ENCODE measurements around the gene CCDC169. TPM values are rescaled to one million over a fixed set of nuclear protein-coding genes. Genes with fewer than 3 reads are reported as not detected.

Gene CCDC169
- total RNA-seq, 1 experiment from 2014 or later, result not detected

DNA sequence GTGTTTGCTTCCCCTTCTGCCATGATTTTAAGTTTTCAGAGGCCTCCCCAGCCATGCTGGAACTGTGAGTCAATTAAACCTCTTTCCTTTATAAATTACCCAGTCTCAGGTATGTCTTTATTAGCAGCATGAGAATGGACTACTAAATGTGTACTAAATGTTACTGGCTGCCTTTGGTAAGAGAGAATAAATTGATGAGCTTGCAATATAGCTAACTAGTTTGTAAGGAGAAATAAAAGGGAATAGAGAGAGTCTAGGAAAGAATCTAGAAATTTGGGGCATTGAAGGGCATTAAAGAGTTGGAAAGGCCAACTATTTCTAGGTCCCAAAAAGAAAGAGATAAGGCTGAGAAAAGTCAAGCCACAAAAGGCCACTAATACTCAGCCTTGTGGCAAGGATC, 77.7 kb downstream of the CCDC169 start:
- Histone ChIP-seq H3K4me3 (replicated peaks in 1 of 2; ENCODE audit: low read depth in 1 of 2, low read length in 2 of 2) (no peak overlapping the region), H3K27ac (ENCODE audit: low read depth, low read length) (no peak overlapping the region), H3K9me3 (ENCODE audit: control insufficient read depth in 1 of 2, insufficient read depth in 1 of 2, low read depth in 1 of 2, low read length in 2 of 2) (peaks cover 0 to 14% of the 10 kb centered on the region in 2 experiments; a peak in 1 of 4 replicates), H3K36me3 (ENCODE audit: control insufficient read depth in 1 of 2, insufficient read depth in 2 of 2, low read length in 2 of 2) (no peaks in the 10 kb centered on the region), H3K9me2 (ENCODE audit: insufficient read depth) (no peaks in the 10 kb centered on the region), H2AFZ (ENCODE audit: low read depth, low read length, poor library complexity, severe bottlenecking) (no peak overlapping the region), H3K4me2 (ENCODE audit: low read length) (no peak overlapping the region), H3K4me1 (ENCODE audit: control insufficient read depth in 1 of 2, insufficient read depth in 2 of 2, low read length in 2 of 2) (no peaks in the 10 kb centered on the region), H3K9ac (ENCODE audit: low read length) (no peak overlapping the region), H3K79me2 (ENCODE audit: insufficient read depth, low read length) (no peaks in the 10 kb centered on the region), H3K27me3 (ENCODE audit: insufficient read depth, low read length) (no peaks in the 10 kb centered on the region), H4K20me1 (ENCODE audit: insufficient read depth) (no peaks in the 10 kb centered on the region)
- no peak for DNase-seq (ENCODE audit: low read depth, low spot score)
- ChIA-PET RAD21 (ENCODE audit: low non-redundant PET in 1 of 2, low total read pairs in 2 of 2, uncharacterized antibody in 2 of 2, unreplicated experiment in 2 of 2) (no interaction called here), POLR2A (no interaction called here), CTCF (no interaction called here)
- ATAC-seq, result no peak
- no TSS peak for BruUV-seq (replicated peaks)
- TF ChIP-seq ELF1 (IDR thresholded peaks at IDR 0.05; ENCODE audit: borderline replicate concordance, low read depth), result no peak
- intact Hi-C loops (cut with micrococcal nuclease), result no loop called here

DNA sequence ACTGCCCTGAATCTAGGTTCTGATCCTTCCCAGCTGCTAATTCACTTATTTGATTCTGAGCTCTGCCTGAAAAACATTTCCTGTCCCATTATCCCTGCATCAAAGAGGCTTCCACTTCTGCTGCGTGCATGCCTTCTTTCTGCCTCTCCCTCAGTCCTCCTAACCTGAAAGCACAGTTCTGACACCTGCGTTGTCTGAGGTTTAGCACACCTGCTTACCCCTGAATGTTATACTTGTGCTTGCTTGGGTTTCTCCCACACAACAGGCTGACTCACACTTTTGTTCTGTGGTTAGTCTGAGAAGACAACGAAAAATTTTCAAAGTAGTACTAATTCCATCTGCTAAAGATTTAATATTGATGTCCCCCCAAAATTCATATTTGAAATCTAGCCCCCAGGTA, 80.2 kb downstream of the CCDC169 start:
- TF ChIP-seq SIN3A (IDR thresholded peaks at IDR 0.05; ENCODE audit: low read depth) (no peak), FOSL1 (IDR thresholded peaks at IDR 0.05; ENCODE audit: low read depth) (no peak), EZH2phosphoT487 (IDR thresholded peaks at IDR 0.05; ENCODE audit: borderline replicate concordance) (no peak), TCF7L2 (IDR thresholded peaks at IDR 0.05; ENCODE audit: borderline replicate concordance, extremely low read depth, insufficient read depth, insufficient read length) (no peak)
- TF ChIP-seq, protein P1, sequence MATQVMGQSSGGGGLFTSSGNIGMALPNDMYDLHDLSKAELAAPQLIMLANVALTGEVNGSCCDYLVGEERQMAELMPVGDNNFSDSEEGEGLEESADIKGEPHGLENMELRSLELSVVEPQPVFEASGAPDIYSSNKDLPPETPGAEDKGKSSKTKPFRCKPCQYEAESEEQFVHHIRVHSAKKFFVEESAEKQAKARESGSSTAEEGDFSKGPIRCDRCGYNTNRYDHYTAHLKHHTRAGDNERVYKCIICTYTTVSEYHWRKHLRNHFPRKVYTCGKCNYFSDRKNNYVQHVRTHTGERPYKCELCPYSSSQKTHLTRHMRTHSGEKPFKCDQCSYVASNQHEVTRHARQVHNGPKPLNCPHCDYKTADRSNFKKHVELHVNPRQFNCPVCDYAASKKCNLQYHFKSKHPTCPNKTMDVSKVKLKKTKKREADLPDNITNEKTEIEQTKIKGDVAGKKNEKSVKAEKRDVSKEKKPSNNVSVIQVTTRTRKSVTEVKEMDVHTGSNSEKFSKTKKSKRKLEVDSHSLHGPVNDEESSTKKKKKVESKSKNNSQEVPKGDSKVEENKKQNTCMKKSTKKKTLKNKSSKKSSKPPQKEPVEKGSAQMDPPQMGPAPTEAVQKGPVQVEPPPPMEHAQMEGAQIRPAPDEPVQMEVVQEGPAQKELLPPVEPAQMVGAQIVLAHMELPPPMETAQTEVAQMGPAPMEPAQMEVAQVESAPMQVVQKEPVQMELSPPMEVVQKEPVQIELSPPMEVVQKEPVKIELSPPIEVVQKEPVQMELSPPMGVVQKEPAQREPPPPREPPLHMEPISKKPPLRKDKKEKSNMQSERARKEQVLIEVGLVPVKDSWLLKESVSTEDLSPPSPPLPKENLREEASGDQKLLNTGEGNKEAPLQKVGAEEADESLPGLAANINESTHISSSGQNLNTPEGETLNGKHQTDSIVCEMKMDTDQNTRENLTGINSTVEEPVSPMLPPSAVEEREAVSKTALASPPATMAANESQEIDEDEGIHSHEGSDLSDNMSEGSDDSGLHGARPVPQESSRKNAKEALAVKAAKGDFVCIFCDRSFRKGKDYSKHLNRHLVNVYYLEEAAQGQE (IDR thresholded peaks at IDR 0.05; ENCODE audit: low read depth), result no peak
- TF ChIP-seq, protein P2, sequence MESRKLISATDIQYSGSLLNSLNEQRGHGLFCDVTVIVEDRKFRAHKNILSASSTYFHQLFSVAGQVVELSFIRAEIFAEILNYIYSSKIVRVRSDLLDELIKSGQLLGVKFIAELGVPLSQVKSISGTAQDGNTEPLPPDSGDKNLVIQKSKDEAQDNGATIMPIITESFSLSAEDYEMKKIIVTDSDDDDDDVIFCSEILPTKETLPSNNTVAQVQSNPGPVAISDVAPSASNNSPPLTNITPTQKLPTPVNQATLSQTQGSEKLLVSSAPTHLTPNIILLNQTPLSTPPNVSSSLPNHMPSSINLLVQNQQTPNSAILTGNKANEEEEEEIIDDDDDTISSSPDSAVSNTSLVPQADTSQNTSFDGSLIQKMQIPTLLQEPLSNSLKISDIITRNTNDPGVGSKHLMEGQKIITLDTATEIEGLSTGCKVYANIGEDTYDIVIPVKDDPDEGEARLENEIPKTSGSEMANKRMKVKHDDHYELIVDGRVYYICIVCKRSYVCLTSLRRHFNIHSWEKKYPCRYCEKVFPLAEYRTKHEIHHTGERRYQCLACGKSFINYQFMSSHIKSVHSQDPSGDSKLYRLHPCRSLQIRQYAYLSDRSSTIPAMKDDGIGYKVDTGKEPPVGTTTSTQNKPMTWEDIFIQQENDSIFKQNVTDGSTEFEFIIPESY (IDR thresholded peaks at IDR 0.05; ENCODE audit: extremely low read depth, insufficient replicate concordance, low read length), result no peak
- TF ChIP-seq, protein P3, sequence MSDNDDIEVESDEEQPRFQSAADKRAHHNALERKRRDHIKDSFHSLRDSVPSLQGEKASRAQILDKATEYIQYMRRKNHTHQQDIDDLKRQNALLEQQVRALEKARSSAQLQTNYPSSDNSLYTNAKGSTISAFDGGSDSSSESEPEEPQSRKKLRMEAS (IDR thresholded peaks at IDR 0.05), result no peak
- Histone ChIP-seq H3K27me3 (ENCODE audit: insufficient read depth, low read length) (no peaks in the 10 kb centered on the region), H3K4me1 (ENCODE audit: control insufficient read depth in 1 of 2, insufficient read depth in 2 of 2, low read length in 2 of 2) (no peaks in the 10 kb centered on the region), H3K9ac (ENCODE audit: low read length) (no peak overlapping the region), H2AFZ (ENCODE audit: low read depth, low read length, poor library complexity, severe bottlenecking) (no peak overlapping the region), H3K79me2 (ENCODE audit: insufficient read depth, low read length) (no peaks in the 10 kb centered on the region), H3K9me3 (ENCODE audit: control insufficient read depth in 1 of 2, insufficient read depth in 1 of 2, low read depth in 1 of 2, low read length in 2 of 2) (peaks cover 0 to 14% of the 10 kb centered on the region in 2 experiments; a peak in 2 of 4 replicates), H3K4me3 (replicated peaks in 1 of 2; ENCODE audit: low read depth in 1 of 2, low read length in 2 of 2) (no peak overlapping the region), H3K36me3 (ENCODE audit: control insufficient read depth in 1 of 2, insufficient read depth in 2 of 2, low read length in 2 of 2) (no peaks in the 10 kb centered on the region), H3K9me2 (ENCODE audit: insufficient read depth) (no peaks in the 10 kb centered on the region), H4K20me1 (ENCODE audit: insufficient read depth) (no peaks in the 10 kb centered on the region), H3K27ac (ENCODE audit: low read depth, low read length) (no peak overlapping the region), H3K4me2 (ENCODE audit: low read length) (no peak overlapping the region)
- ChIA-PET POLR2A (no interaction called here), CTCF (no interaction called here), RAD21 (ENCODE audit: low non-redundant PET in 1 of 2, low total read pairs in 2 of 2, uncharacterized antibody in 2 of 2, unreplicated experiment in 2 of 2) (no interaction called here)
- ATAC-seq, result no peak
- DNase-seq (ENCODE audit: low read depth, low spot score), result no peak
- BruUV-seq (replicated peaks), result no TSS peak
- intact Hi-C loops (cut with micrococcal nuclease), result no loop called here
